HG02571 (cell line): ENCODE data around the gene EZR.

Experiments
- ATAC-seq: cut with Tn5 transposase; IDR thresholded peaks from one replicate; pipeline ENCODE4 v1.9.1; 2021; ENCODE audit warnings: mild to moderate bottlenecking, moderate library complexity; ENCODE audit not compliant: unreplicated experiment

EZR gene

DNA sequence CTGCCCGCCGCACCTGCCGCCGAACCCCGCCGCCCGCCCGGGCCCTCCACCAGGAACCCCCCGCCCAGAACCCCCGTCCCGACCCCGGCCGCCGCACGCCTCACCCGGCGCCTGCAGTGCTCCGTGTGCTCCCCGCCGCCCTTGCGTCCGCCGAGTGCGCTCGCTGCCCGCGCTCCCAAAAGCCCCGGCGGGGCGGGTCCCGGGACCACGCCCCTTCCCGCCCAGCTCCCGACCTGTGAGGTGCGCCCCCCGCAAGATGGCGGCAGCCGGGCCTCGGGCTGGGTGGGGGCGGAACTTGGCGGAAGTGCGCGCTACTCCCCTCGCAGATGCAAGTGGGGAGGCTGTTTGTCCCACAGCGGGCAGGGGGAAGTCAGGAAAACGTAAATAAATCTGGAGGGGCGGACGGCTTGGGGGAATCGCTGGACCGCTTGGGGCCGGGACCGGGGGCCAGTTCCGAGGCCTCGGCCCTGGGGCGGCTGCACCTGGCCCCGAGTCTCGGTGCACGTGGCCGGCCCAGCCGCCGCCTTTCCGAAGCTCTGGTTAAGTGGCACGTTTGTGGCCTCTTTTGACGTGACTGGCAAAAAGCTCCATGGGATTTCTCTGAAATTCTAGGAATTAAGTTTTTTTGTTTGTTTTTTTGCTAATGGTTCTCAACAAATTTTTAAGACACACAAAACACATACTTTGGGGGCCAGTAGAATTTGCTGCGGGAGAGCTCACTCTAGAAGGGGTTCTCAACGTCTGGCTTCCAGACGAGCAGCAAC is at the start of gene EZR:
TSS of gene EZR (minus strand) at position 156 of the 764 bp plus-strand sequence. CDS start 1,275 bp downstream, outside the sequence.
- ATAC-seq = peak; percentile 38

DNA sequence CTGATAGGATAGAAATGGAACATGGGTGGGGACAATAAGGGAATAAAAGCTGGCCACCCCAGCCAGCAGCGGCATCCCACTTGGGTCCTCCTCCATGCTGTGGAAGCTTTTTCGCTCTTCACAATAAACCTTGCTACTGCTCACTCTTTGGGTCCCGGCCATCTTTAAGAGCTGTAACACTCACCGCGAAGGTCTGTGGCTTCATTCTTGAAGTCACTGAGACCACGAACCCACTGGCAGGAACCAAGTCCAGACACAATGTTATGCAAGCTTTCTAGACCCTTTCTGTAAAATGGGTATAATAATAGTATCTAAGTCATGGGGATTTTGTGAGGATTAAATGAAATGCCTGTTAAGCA is 48.9 kb upstream of the EZR start:
- ATAC-seq = no peak

GRCh38 chr6:158867381-158868121 is 48.4 kb upstream of the EZR start:
- ATAC-seq = no peak

DNA sequence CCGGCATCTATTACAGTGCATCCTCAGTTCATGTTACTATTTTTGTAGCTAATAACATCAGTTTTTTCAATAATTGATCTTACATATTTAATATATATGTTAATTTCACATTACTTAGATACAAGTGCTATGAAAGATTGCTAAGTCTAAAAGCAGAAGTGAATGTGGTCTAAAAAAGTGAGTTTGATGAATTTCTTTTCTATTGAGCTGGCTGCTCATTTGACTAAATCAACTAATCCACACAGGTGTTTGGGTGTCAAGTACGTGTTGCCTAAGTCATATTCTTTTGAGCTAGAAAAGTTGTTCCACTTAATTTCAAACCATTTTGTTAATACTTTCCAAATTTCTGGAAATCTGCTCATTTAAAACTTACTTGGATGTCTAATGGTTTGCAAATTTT is 46.6 kb upstream of the EZR start:
- ATAC-seq = no peak

- no peak for ATAC-seq
These were observed 44.5 kb upstream of the EZR start for GRCh38 chr6:158863646-158864045.

DNA sequence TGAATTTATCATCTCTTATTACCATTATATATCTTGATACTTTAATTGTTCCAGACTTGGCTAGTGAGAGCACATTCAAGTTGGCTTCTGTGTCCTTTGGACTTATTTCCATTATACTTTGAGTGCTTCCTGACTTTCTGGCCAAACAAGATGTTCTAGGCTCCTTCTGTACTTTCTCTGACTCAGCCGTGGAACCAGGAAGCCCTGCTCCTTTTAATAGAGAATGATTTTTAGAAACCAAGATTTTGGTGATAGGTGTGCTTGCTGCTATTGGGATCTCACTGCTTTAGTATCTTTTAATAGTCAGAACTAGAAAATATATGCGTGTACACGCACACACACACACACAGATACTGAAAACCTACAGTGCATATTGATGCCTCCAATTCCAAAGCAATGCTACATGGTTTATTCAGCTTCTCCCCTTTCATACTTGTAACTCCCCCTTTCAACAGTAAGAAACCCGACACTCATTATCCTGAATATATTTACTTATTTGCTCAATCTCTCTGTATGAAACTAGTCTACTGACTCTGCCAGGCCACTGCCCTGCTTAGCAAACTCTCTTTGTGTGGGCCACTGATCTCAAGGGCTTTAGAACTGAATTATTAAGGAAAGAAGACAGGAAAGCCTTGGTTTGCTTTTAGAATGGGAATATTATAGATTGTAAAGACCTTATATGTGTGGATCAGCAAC is 42.7 kb upstream of the EZR start:
- no peak for ATAC-seq

GRCh38 chr6:158860279-158860865 is 41.2 kb upstream of the EZR start:
- no peak for ATAC-seq

DNA sequence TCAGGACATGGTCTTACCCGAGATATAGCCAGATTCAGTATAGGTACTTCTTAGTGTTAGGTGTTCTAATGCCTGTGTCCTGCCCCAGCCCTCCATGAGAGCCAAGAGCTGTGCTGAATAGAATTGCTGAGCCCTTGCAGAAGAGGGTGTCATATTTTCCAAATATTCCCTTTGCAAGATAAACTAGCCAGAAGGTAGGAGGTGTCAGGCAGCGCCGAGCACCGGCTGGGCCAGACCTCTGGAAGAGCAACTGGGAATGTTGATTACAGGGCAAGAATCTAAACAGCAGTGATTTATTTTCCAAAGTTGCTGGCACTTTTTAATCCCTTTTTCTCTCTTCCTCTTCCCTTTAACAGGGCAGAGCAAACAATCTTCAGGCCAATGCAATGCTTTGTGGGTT is 37.1 kb upstream of the EZR start:
- ATAC-seq = no peak

DNA sequence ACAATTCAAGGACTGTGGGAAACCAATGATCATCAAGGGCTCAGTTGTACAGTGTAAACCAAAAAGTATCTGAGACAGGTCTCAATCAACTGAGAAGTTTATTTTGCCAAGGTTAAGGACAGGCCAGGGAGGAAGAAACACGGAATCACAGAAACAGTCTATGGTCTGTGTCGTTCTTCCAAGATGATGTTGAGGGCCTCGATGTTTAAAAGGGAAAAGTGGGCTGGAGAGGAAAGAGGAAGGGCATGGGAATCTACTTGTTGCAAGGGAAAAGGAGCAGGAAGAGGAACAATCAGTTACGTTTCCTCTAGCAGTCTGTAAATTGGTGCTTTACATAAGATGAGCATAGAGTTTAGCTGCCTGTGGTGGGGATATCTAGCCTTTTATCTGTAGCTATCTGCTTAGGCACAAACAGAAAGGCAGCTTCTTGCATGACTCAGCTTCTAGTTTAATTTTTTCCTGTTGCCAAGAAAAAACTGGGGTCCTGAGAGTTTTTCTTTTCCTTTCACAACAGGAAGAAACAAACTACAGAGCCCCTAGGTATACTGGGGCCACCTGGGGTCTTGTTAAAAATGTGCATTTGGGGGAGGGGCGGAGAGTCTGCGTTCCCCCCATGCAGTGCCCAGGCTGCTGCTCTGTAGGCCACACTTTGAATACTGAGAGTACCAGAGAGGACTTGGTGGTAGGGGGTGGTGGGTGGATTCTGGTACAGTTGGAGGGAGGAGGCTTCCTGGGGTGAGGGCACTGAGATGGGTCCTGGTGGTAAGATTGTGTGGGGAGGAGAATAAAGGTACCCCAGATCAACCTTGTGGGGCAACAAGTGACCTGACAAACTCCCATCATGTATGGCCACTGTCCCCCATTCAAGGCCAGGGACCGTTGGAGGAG is 35.3 kb upstream of the EZR start:
- no peak for ATAC-seq

DNA sequence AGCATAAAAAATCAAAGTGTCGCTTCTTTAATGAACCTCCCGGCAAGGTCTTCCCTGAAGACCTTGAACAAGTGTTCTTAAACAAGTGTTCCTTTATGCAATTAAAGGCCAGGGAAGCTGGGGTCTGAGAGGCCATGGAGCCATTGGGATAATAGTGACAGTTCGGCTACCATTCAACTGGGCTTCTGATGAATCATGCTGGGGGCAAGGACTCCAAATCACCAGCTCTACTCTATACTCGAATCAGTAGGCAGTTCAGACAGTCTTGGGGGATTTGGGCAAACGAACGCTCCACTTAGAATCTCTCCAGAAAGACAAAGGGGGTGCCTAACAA is 34.7 kb upstream of the EZR start:
- ATAC-seq = no peak

- peak; percentile 95 for ATAC-seq
These were observed 34.1 kb upstream of the EZR start for GRCh38 chr6:158853072-158853879.

- no peak for ATAC-seq
These were observed 33.3 kb upstream of the EZR start for GRCh38 chr6:158852312-158853071.

DNA sequence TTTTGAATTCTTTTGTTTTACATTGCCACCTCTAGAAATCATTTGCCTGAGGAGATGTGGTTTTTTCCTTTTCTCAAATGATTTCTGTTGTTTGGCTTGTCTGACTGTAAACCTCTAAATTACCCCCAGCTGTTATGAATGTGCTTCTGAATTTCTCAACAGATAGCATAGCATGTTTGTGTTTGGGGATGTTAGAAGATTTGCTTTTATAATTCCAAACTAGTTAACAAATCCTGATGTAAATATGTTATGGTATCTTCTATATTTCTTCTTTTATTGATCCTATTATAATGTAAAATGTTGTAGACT is 31.6 kb upstream of the EZR start:
- no peak for ATAC-seq

DNA sequence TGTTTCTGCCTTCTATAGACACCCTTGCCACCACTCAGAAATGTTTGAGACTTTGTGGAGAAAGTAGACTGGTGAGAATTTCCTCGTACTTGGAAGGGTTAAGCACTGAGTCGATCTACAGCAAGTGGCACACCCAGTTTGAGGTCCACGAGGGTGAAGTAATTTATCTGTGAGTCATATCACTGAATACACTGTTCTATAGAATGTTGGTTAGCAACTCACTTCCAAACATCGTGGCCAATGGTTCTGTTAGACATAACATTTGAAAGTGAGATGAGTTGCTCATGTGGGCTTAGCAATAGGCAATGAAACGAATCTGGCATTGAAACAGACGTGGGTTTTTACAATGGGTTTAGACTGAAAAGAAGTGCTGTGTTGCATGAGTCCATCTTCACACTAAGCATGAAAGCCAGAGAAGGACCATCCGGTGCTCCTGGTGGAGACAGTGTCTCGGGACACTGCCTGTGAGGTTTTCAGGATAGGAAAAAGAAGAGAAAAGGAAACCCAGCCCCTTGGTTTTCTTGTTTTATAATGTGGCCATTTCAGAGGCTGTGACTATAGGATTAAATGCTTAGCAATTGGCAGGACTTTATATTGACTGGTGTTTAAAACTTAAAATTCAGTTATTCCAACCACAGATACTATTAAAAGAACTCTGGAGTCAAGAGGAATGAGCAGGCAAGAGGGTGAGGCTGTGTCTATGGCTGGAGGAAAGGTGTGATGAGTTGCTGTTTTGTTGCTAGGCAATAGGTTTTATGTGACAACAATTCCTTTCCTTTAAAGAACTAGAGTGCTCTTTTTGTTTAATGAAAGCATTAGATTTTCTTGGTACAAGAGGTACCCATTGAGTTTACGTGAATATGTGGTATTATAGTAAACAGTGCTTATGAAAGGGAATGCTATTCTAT is 31.0 kb upstream of the EZR start:
- ATAC-seq = no peak

DNA sequence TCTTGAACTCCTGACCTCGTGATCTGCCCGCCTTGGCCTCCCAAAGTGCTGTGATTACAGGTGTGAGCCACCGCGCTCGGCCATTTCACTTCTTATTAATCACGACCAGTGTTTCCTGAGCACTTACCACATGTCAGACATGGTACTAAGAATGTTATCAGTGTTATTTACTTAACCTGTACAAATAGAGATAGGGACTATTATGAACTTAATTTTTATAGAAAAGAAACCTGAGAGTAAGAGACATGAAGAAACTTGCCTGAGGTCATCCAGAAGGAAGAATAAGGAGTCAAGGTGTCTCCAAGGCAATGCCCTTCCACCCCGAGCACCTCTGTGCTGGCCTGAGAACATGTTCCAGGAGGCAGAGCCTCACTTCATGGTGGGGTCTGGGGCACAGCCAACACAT is 29.3 kb upstream of the EZR start:
- ATAC-seq = no peak

DNA sequence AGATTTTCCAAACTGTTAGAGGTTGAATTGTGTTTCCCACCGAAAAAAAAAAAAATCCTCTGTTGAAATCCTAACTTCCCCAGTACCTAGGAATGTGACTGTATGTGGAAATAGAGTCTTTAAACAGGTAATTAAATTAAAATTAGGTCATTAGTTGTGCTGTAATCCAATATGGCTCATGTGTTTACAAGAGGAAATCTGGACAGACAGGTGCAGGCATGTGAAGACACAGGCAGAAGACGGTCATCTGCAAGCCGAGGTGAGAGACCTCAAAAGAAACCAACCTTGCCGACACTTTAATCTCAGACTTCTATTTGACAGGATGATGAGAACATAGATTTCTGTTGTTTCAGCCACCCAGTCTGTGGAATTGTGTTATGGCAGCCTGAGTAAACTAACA is 28.6 kb upstream of the EZR start:
- ATAC-seq = no peak

DNA sequence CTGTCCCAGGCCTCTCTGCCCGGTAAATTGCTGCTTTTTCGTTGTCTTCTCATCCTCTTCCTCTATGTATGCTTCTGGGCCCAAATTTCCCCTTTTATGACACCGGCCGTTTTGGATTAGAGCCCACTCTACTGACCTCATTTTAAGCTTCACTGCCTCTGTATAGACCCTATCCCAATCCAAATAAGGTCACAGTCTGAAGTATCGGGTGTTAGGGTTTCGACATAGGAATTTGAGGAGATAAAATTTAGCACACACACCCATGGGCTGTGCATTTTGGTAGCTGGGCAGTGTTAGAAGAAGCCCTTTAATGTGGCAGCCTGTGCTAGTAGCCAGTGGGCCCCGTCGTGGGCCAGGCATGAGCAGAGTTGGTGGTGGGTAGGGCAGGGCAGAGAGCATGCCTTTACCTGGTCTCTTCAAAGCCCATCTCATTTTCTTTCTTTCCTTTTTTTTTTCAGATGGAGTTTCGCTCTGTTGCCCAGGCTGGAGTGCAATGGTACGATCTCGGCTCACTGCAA is 27.9 kb upstream of the EZR start:
- ATAC-seq = no peak
